Common myeloid progenitor, CD34-positive (primary cell): ENCODE data around the gene A4GALT.

Source experiments
- CTCF ChIA-PET: fragments of 350-600 bp; sonication (Branson Sonifier 250); formaldehyde crosslinking; loops from one replicate; lab custom pipeline; 2021; ENCODE audit warnings: antibody characterized with exemption; lab: Charles Lee
- POLR2A ChIA-PET: fragments of 350-600 bp; sonication (Branson Sonifier 250); formaldehyde crosslinking; loops from one replicate; lab custom pipeline; 2021; ENCODE audit warnings: antibody characterized with exemption; lab: Charles Lee
- DNase-seq, 3 donors: peaks; one replicate each; pipeline versions ENCODE4 v3.0.0 to v3.0.0-alpha.2; 2013
- H3K27ac ChIP-seq, 2 experiments: 1 replicate in 1 of 2; 2 replicates in 1 of 2; pipeline ENCODE4 v1.7.0; 2013; ENCODE audit warnings: inconsistent platforms in 2 of 2, low read length in 2 of 2, mild to moderate bottlenecking in 2 of 2, low read depth in 1 of 2, moderate library complexity in 1 of 2; ENCODE audit not compliant: severe bottlenecking in 2 of 2, insufficient read depth in 1 of 2, poor library complexity in 1 of 2
- H3K27me3 ChIP-seq, 5 experiments: replicated peaks in 2 of 5; 1 replicate in 3 of 5; 2 replicates in 2 of 5; pipeline versions ENCODE4 v1.6.1 to v1.7.0; 2013; ENCODE audit warnings: low read length in 4 of 5, mild to moderate bottlenecking in 2 of 5, moderate library complexity in 2 of 5, inconsistent platforms in 1 of 5; ENCODE audit not compliant: insufficient read depth in 5 of 5, control insufficient read depth in 4 of 5
- H3K36me3 ChIP-seq, 4 experiments: 1 replicate in 2 of 4; 2 replicates in 2 of 4; pipeline versions ENCODE4 v1.6.1 to v1.7.0; 2013; ENCODE audit warnings: low read length in 3 of 4, control low read depth in 1 of 4, mild to moderate bottlenecking in 1 of 4; ENCODE audit not compliant: control insufficient read depth in 4 of 4, insufficient read depth in 4 of 4
- H3K4me1 ChIP-seq, 4 experiments: 1 replicate in 3 of 4; 2 replicates in 1 of 4; pipeline versions ENCODE4 v1.6.1 to v1.7.1; 2013; ENCODE audit warnings: low read length in 3 of 4, mild to moderate bottlenecking in 3 of 4, control low read depth in 1 of 4, inconsistent platforms in 1 of 4, moderate library complexity in 1 of 4; ENCODE audit not compliant: control insufficient read depth in 4 of 4, insufficient read depth in 4 of 4; ENCODE audit errors: control extremely low read depth in 1 of 4
- H3K4me3 ChIP-seq, 7 experiments: 1 replicate in 4 of 7; 2 replicates in 3 of 7; pipeline versions ENCODE4 v1.5.1 to v1.7.0; 2013; ENCODE audit warnings: mild to moderate bottlenecking in 7 of 7, low read length in 6 of 7, moderate library complexity in 6 of 7, inconsistent platforms in 2 of 7, low read depth in 2 of 7, control low read depth in 1 of 7; ENCODE audit not compliant: insufficient read depth in 4 of 7, control insufficient read depth in 1 of 7; ENCODE audit errors: extremely low read depth in 1 of 7
- H3K9me3 ChIP-seq, 5 experiments: 1 replicate in 4 of 5; 2 replicates in 1 of 5; pipeline versions ENCODE4 v1.6.1 to v1.7.1; 2013; ENCODE audit warnings: low read length in 4 of 5, mild to moderate bottlenecking in 2 of 5, inconsistent platforms in 1 of 5, low read depth in 1 of 5, moderate library complexity in 1 of 5; ENCODE audit not compliant: control insufficient read depth in 4 of 5, insufficient read depth in 2 of 5; ENCODE audit errors: control extremely low read depth in 1 of 5
- WGBS: methylation state at CpG from one replicate; pipeline ENCODE4 v1.1.5; 2013; ENCODE audit not compliant: insufficient coverage; 5-methylcytosine and 5-hydroxymethylcytosine counted together

The A4GALT gene

DNA sequence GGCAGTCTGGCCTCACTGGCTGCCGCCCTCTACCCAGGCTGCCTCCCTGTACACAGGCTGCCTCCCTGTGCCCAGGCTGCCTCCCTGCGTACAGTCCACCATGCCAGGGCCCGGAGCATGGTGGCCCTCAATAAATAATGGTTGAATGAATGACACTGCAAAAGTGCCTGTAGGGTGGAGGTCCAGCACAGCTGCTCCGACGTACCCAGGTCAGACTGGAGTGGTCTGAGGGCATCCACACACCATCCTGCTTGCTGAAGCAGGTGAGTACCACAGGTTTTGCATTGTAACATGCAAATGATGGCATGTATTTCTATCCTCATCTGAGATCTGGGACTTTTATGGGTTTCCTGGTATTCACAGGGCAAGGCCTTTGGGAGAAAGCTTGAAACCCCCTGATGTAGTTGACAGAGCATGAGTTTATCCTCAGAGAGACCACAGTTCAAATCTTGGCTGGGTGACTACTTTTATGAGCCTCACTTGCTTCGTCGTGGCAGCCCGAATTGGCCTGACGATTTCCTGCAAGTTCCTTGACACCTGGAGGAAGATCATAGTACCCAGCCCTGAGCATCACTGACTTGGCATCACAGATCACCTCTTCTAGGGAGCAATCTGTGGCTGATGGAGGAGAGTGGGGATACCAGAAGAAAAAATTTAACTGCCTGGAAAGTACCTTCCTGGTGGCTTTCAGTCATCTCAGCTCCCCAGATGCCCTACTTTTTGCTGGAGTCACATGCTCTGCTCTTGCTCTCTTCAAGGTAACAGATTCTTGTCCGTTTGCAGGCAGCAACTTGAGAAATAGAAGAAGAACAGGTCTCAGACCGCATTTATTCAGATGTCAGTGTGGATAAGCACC, 55.5 kb downstream of the A4GALT start:
- CTCF ChIA-PET: interaction anchor here (2.6 kb wide), 1 partner anchor 11 kb away, joined by 11 read pairs; no protein-coding TSS in a partner anchor
- no peak overlapping the region for H3K27ac ChIP-seq

GRCh38 chr22:42661985-42662831, 58.5 kb downstream of the A4GALT start:
- DNase-seq: peak; percentile 64 to 81 (median 80)
- peaks cover 0 to 8% (median 0%) of the 10 kb centered on the region in 5 experiments for H3K27me3 ChIP-seq
- ChIA-PET POLR2A (no interaction called here), CTCF (interaction anchor here (0.7 to 2.6 kb wide), 3 partner anchors 8 to 159 kb away, joined by 3 to 11 read pairs (median 4); no protein-coding TSS in a partner anchor)
- no peaks in the 10 kb centered on the region for H3K9me3 ChIP-seq
- no peaks in the 10 kb centered on the region for H3K36me3 ChIP-seq
- peaks cover 0 to 11% (median 7%) of the 10 kb centered on the region in 4 experiments for H3K4me1 ChIP-seq
- H3K4me3 ChIP-seq: peak overlapping the region; percentile 30 to 80 (median 59)
- WGBS: 1% methylated on average over 57 of the region's 68 CpGs
- H3K27ac ChIP-seq: no peak overlapping the region

More for the DNA sequence above, 55.5 kb downstream of the A4GALT start:
- Histone ChIP-seq H3K9me3 (no peaks in the 10 kb centered on the region), H3K4me1 (peaks cover 0 to 7% (median 6%) of the 10 kb centered on the region in 4 experiments), H3K27me3 (peaks cover 0 to 8% (median 0%) of the 10 kb centered on the region in 5 experiments), H3K36me3 (no peaks in the 10 kb centered on the region), H3K4me3 (no peak overlapping the region)
- WGBS: 71% methylated on average over 7 of the region's 11 CpGs
- peak in 2 of 3 donors; percentile 34 to 55 for DNase-seq
- POLR2A ChIA-PET: no interaction called here

GRCh38 chr22:42656578-42656977, 64.1 kb downstream of the A4GALT start:
- no peak for DNase-seq
- Histone ChIP-seq H3K9me3 (no peaks in the 10 kb centered on the region), H3K27ac (no peak overlapping the region), H3K4me1 (peaks cover 0 to 8% (median 0%) of the 10 kb centered on the region in 4 experiments), H3K4me3 (no peak overlapping the region), H3K36me3 (no peaks in the 10 kb centered on the region), H3K27me3 (no peaks in the 10 kb centered on the region)
- 95% methylated on average over 6 of the region's 8 CpGs for WGBS
- ChIA-PET CTCF (interaction anchor here (0.9 to 1.3 kb wide), 2 partner anchors 165 to 211 kb away, joined by 3 read pairs; no protein-coding TSS in a partner anchor), POLR2A (no interaction called here)

- Histone ChIP-seq H3K4me3 (no peak overlapping the region), H3K27ac (no peak overlapping the region), H3K27me3 (no peaks in the 10 kb centered on the region), H3K36me3 (no peaks in the 10 kb centered on the region), H3K9me3 (no peaks in the 10 kb centered on the region), H3K4me1 (peaks cover 0 to 8% (median 0%) of the 10 kb centered on the region in 4 experiments)
- WGBS: 80% methylated on average over 7 of the region's 9 CpGs
- POLR2A ChIA-PET: interaction anchor here (0.6 kb wide), 1 partner anchor 19 kb away, joined by 3 read pairs; no protein-coding TSS in a partner anchor
- CTCF ChIA-PET: interaction anchor here (0.9 to 1.1 kb wide), 2 partner anchors 164 to 166 kb away, joined by 3 read pairs; no protein-coding TSS in a partner anchor
- DNase-seq: no peak
Measured at GRCh38 chr22:42655693-42656092, 65.0 kb downstream of the A4GALT start.

GRCh38 chr22:42654436-42655073, 66.1 kb downstream of the A4GALT start:
- ChIA-PET CTCF (interaction anchor here (0.6 to 2.1 kb wide), 3 partner anchors 9 to 113 kb away, joined by 3 to 11 read pairs (median 4); no protein-coding TSS in a partner anchor), POLR2A (interaction anchor here (0.6 kb wide), 1 partner anchor 131 kb away, joined by 3 read pairs; no protein-coding TSS in a partner anchor)
- no peak overlapping the region for H3K27ac ChIP-seq
- H3K9me3 ChIP-seq: no peaks in the 10 kb centered on the region
- no peak overlapping the region for H3K4me3 ChIP-seq
- 98% methylated on average over 6 of the region's 7 CpGs for WGBS
- no peaks in the 10 kb centered on the region for H3K36me3 ChIP-seq
- no peak for DNase-seq
- peaks cover 0 to 12% (median 2%) of the 10 kb centered on the region in 4 experiments for H3K4me1 ChIP-seq
- no peaks in the 10 kb centered on the region for H3K27me3 ChIP-seq

GRCh38 chr22:42653999-42654398, 66.7 kb downstream of the A4GALT start:
- Histone ChIP-seq H3K27me3 (no peaks in the 10 kb centered on the region), H3K4me1 (peaks cover 0 to 13% (median 2%) of the 10 kb centered on the region in 4 experiments), H3K36me3 (no peaks in the 10 kb centered on the region), H3K27ac (no peak overlapping the region), H3K4me3 (no peak overlapping the region), H3K9me3 (no peaks in the 10 kb centered on the region)
- DNase-seq: no peak
- POLR2A ChIA-PET: interaction anchor here (0.6 kb wide), 1 partner anchor 131 kb away, joined by 3 read pairs; no protein-coding TSS in a partner anchor
- CTCF ChIA-PET: interaction anchor here (1.0 to 2.1 kb wide), 3 partner anchors 10 to 114 kb away, joined by 4 to 11 read pairs (median 4); no protein-coding TSS in a partner anchor
- 100% methylated on average over 2 of the region's 4 CpGs for WGBS
